ENCODE results near the gene REXO2.

REXO2 gene

DNA sequence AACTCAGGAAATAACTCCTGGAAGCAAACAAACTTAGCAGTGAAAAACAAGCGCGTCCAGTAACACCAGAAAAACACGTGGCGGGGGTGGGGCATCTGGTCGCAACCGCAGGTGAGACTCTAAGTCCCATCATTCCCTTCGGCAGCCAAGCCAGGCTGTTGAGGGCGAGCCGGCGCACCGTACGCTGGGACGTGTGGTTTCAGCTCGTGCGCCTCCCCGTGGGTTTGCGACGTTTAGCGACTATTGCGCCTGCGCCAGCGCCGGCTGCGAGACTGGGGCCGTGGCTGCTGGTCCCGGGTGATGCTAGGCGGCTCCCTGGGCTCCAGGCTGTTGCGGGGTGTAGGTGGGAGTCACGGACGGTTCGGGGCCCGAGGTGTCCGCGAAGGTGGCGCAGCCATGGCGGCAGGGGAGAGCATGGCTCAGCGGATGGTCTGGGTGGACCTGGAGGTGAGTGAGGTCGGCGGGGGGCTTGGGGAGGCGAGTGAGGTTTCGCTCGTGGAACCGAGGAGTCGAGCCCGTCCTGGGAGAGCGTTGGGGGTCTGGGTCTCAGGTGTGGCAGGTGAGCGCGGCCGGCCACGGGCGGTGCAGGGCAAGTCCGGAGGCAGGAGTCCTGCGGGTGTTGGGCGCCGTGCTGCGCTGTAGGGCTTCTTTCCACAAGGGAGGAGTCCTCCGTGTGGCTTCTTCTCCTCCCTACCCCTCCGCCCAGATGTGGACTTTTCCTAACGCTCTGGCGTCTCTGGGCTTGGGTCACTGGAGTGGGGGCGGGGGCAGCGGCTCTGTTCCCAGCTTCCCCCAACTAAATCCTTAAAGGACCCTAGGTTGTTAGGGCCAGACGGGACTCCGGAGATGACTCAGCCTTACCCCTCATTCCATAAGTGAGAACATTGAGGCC, at the start of gene REXO2:
Gene REXO2, plus strand, starts transcription at position 239 of the 892 bp plus-strand sequence. Its CDS starts 62 bp downstream, at position 301.
- DNase-seq, result peak; percentile 97

DNA sequence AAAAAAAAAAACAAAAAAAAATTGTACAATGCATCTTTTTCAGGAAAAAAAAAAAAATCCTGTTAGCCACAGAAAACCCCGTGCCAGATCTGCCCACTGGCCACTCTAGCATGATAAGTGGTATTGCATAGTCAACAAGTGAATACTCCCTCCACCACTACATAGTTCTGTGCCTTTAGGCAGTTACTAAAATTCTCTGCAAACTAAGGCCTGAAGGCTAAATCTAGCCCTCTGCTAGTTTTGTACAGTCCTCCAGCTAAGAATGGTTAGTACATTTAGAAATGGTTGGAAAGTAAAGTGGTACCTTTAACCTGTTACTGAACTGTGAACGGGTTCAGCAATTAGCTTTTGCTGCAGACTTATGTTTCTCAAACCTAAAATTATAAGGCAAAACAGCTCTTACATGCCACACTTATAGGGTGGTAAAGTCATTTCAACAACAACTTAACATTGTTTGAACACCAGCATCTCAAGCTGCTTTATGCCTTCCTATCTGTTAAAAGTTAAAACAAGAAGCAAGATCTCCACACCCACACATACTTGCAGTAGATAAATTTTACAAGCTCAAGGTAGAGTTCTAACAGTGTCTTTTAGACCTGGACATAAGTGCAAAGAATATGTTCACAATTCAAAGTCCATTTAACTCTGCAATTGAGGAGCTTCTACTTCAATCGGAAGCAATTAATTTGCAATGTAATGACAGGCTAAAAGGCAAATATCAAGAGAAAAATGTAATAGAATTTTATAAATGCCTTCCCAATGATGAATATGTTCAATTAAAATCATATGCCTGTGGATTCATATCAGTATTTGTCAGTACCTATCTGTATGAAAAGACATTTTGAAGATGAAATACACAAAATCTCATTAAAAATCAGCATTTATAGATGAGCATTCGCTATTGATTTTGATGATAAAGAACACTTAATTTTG, 46.3 kb upstream of the REXO2 start:
- no peak for DNase-seq

DNA sequence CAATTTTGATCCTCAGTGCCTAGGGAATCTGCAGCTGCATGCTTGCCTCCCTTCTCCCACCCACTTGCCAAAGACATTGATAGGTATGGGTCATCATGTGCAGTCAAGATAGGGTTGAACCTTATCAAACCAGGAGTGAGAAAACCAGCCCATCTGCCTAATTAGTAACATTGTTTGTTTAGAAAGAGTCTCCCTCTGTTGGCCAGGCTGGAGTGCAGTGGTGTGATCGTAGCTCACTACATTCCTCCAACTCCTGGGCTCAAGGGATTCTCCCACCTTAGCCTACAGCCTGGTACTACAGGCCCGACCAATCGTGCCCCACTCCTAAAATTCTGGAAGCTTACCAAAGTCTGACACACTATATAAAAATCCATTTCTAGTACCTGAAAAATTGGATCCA, 43.5 kb upstream of the REXO2 start:
- peak; percentile 71 for DNase-seq

DNA sequence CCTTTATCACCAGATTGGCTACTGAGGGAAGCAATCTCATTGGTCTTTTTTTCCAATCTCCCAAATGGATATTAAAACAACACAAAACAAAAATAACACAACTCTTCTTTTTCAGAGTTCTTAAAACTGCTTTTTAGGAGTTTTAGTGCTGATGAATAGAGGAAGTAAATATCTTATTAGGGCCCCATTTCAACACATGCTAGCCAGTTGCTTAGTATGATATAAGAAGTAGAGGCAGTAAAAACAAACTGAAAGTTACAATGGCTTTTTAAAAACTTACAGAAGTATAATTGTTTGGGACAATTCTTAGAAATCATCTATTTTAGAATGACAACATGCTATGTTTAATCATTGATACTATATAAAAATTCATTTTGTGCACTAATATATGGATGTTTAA, 42.4 kb upstream of the REXO2 start:
- DNase-seq, result no peak

DNA sequence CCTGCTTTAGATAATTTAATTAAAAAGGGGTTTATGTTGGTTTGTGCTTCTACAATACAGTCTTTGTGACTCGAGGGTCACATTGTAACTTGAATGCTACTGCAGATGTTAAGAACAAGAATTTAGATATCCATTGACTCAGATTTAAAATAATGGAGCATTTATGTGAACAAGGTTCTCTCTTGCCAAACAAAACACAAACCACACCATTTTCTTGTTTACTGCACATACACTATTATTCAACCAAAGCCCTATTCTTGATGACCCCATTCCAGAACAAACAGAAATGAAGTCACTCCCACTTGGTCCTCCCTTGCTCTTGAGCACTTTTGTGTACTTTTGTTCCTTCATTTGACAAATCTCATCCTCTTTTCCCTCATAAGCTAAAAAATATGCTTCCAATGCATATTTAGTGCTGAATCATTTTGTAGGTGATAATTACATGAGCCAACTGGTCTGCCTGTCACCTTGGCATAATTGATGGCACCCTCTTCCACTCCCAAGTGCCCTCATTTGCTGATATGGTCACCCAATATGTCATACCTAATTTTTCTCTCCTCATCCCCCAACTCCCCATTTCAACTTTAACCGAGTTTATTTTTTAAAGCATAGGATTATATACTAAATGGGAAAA, 41.8 kb upstream of the REXO2 start:
- no peak for DNase-seq

DNA sequence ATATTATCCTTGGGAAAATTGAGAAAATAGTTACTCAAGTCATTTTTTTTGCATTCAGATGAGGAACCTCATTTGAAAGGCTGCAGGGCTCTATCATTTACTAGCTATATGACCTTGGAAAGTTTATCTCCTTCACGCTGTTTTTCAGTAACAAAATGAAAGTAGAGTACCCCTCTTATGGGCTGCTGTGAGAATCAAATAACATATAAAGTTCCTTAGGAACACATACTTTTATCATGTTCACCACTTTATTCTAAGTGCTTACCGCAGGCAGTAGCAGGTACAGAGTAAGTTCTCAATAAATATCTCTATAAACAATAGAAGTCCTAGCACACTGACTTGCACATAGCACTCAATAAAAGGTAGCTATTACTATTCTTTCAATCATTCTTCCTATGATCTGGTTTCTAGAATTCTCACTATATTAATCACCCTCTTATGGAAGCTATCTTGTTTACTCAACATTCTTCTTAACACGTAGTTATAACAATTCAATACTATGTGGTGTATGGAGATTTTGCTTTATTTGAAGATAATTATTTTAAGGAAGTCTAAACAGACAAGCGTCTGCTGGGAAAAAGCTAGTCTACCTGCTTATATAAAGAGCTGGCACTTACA, 40.9 kb upstream of the REXO2 start:
- DNase-seq, result no peak

DNA sequence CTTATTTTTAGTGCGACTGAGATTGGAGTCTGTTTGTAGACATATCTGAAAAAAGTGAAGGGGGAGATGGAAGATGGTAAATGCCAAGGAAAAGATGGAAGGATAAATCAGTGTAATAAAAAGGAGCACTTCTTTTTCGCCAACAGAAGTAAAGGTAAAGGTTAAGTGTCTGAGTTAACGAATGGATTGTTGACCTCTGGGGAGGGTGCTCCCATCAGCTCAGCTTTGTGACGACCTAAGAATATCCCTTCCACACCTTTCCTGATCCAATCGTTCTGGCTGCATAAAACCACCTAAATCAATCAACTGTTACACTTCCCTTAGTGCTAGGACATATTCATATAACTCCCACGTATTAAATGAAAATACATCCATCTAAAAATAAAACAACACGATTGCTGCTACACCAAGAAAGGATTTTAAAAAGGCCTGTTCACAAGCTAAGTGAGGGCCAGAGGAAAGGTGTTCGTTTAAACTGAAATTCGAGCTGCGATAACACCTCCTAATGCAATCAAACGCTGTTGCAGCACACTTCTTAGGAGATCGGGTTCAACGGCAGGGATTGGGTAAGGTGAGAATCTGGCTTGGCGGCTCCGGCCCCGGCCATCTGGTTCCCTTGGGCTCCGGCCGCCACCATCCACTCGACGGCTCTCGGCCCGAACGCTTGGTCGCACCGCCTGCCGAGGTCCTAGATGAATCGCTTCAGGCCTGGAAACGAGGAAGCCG, 39.6 kb upstream of the REXO2 start:
- peak; percentile 55 for DNase-seq

- DNase-seq, result peak; percentile 98
Observed at GRCh38 chr11:114400216-114400914, 38.9 kb upstream of the REXO2 start, which contains the start of the genes C11orf71 and RBM7. C11orf71 (minus strand) TSS chr11:114400511; CDS start chr11:114400331, 180 bp downstream. RBM7 (plus strand) TSS chr11:114400666; CDS start chr11:114400672, 6 bp downstream.

DNA sequence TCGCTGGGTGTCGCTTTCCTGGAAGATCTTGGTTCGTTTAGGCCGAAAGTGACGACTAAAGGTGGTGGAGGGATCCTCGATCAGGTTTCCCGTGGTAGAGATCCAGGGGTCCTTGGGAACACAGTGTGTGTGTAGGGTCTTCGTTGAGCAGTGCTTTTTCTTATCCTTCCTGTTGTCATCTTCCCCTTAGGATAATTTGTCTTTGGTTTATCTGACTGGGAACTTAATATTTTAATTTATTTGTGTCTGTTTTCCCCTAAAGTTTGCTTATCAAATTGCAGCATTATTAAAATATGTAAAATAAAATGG, 38.4 kb upstream of the REXO2 start:
- DNase-seq, result no peak

DNA sequence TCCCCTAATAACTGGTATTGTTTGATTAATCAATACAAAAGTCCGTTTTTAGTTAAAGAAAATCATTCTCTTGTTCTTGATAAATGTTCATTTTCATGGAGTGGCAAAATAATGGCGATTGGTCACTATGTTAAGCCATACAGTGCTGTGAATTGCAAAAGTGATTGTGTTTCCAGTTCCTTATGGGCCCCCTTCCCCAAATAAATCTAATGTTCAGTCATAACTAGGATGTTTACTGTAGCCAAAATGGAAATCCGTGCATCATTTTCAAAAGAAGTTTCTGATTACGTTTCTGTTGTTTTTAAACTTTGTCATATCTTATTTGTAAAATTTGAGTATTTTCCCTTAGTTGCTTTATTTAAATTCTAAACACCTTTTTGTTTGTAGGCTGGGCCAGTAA, 38.0 kb upstream of the REXO2 start:
- DNase-seq, result peak; percentile 17

DNA sequence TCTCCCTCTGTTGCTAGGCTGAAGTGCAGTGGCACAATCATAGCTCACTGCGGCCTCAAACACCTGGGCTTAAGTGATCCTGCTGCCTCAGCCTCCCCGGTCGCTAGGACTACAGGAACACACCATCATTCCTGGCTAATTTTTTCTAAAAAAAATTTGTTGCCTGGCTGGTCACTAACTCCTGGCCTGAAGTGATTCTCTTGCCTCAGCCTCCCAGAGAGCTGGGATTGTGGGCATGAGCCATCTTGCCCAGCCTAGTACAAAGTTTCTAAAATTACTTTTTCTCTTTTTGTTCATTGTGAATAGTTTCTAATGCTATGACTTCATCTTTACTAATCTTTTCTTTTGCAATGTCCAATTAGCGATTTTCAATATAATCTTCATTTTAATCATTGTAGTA, 26.3 kb upstream of the REXO2 start:
- no peak for DNase-seq

DNA sequence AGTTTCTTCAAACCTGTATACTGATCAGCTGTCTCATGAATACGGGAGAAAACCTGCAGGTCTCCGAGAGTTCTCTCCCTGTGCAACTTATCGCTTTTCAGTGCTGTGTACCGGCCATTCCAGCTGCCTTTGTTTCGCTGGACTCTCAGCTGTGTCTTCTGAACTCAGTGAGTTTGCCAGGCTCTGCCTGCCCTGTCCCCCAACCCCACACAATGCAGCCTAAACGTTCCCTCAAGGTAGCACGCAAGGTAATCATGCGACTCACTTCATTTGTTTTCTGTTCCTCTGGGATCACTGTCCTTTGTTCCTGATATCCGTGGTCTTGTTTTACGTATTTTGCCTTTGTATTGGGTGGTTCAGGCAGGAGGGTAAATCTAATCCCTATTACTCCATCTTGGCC, 25.3 kb upstream of the REXO2 start:
- DNase-seq, result no peak

GRCh38 chr11:114416441-114416961, 22.8 kb upstream of the REXO2 start:
- no peak for DNase-seq

DNA sequence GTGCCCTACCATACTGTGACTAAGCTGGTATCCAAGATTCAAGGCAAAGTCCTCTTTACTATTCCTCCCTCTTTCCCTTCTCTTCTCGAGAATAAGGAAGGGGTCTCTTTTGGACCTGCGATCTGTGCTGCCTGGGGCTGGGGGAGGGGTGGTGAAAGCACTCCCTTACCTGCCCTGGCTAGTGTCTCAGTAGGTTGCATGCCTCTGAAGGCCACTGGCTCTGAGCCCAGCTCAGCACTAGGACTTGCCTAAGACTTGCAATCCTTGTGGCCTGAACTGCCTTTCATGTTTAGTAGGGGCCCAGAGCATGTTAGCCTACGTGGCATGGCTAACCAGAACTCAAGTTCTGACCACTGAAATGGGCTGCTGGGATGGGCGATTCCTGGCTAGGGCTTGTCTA, 13.0 kb upstream of the REXO2 start:
- DNase-seq, result no peak

DNA sequence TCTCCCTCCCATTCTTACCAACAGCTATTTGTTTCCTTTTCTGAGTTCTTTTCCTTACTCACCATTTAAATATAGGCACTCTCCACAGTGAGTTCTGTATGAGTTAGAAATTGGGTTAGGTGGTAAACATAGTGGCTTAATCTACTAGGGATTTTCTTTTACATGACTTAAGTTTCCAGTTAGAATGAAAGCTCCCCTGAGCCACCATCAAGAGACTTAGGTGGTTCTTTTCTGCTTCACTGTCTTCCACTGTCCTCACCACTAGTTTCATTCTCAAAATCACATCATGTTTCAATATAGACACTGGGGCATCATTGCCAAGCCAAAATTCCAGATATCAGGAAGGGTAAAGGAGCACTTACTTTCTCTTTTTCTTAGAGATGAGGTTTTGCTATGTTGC, 9.0 kb upstream of the REXO2 start:
- DNase-seq, result no peak

DNA sequence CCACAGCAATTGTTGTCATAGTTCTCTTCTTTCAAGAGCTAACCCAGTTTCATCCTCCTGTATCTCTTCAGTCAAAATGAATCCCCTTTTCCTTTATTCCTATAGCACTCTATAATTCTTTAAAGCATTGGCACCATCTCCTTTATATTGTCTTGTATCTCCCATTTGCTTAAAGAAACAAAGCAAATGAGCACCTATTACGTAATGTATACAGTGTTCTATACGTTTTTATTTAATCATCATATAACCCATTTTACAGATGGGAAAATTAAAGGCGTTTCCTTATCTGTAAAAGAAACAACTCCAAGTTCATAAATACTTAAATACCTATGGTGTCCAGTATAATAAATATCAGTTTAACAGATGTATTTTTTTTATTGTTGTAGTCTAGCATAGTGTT, 6.4 kb upstream of the REXO2 start:
- DNase-seq, result no peak

DNA sequence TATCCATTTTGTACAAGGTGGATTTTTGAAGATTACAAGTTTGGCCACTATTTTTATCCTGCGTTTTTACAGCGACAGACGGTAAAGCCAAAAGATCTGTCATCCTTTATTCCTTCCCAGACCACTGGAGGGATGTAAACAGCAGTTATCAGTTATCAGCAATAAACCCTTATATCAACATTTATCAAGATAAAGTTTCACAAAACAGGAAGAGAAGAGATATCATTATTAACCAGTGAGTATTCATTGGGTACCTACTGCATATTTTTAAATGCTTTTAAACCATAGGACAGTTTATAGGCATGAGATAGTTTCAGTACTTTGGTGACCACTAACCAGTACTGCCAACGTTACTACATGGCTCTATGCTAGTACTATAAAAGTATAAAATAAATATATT, 5.9 kb upstream of the REXO2 start:
- DNase-seq, result no peak

DNA sequence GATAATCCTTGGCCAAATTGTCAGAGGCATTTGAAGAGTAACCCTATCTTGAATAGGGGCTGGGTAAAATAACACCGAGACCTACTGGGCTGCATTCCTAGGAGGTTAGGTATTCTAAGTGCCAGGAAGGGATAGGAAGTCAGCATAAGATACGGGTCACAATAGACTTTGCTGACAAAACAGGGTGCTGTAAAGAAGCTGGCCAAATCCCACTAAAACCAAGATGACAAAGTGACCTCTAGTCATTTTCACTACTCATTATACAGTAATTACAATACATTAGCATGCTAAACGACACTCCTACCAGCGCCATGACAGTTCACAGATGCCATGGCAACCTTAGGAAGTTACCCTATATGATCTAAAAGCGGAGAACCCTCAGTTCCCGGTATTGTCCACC, 964 bp upstream of the REXO2 start:
- no peak for DNase-seq

- peak; percentile 20 for DNase-seq
Observed at GRCh38 chr11:114440121-114440860, 1.0 kb downstream of the REXO2 start.

GRCh38 chr11:114440971-114441763, 1.9 kb downstream of the REXO2 start:
- peak; percentile 56 for DNase-seq
